ENCODE results near the gene GNAL. TPM values are rescaled to one million over a fixed set of nuclear protein-coding genes. Genes with fewer than 3 reads are reported as not detected.

GNAL gene
- total RNA-seq, 2 donors from 2014 or later: 2.1 to 33.0 TPM

- intact Hi-C loops (cut with DNase I): no loop called here
- TF ChIP-seq POLR2A (IDR thresholded peaks at IDR 0.05): no peak
- no peak for TF ChIP-seq CTCF (IDR thresholded peaks at IDR 0.05)
- Histone ChIP-seq H3K9me3 (no peaks in the 10 kb centered on the region), H3K27me3 (no peaks in the 10 kb centered on the region), H3K27ac (no peak overlapping the region), H3K36me3 (replicated peaks in 1 of 2; ENCODE audit: insufficient read depth in 1 of 2, low read depth in 2 of 2) (no peaks in the 10 kb centered on the region), H3K4me1 (no peaks in the 10 kb centered on the region), H3K4me3 (no peak overlapping the region)
- no peak for DNase-seq
- no peak for ATAC-seq
- 82 to 87% methylated on average over 9 to 10 of the region's 10 CpGs for WGBS, 2 donors
Measured at GRCh38 chr18:11759456-11759855, 70.4 kb downstream of the GNAL start.

DNA sequence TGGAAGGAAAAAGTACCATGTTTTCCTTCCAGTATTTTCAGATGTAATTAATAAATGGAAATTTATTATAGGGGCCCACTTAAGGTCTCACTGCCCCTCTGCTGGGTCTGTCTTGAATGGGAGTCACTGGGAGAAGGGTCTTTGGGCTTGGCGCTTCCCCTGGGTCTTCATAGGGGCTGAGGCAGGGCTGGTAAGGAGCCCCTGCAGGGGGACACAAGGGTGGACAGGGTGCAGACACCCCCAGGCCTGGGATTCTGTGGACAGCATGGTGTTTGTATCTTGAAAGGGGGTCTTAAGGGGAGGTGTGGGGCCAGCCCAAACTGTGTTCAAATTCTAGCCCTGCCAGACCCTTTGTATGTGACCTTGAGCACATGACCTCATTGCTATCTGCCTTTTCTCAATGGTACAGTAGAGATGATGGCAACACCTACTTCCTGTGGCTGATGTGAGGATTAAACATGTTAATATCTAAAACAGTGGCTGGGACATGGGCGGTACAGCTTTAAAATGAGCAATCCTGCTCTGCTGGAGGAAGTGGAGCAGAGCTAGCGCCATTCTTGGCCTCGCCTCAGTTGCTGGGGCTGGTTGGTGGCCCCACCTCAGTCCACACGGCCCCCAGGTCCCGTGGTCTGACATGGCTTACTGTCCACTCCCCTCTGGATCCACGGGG, 71.6 kb downstream of the GNAL start:
- 71 to 79% methylated on average over 7 of the region's 7 CpGs for WGBS, 2 donors
- no peak overlapping the region for H3K4me3 ChIP-seq
- ATAC-seq (no peak), DNase-seq (no peak)
- no peak overlapping the region for H3K27ac ChIP-seq
- TF ChIP-seq POLR2A (IDR thresholded peaks at IDR 0.05): no peak
- intact Hi-C loops (cut with DNase I): no loop called here
- no peaks in the 10 kb centered on the region for H3K4me1 ChIP-seq
- H3K27me3 ChIP-seq: no peaks in the 10 kb centered on the region
- H3K36me3 ChIP-seq (replicated peaks in 1 of 2; ENCODE audit: insufficient read depth in 1 of 2, low read depth in 2 of 2): no peaks in the 10 kb centered on the region
- no peaks in the 10 kb centered on the region for H3K9me3 ChIP-seq

- H3K27ac ChIP-seq: no peak overlapping the region
- intact Hi-C loops (cut with DNase I): no loop called here
- no peak overlapping the region for H3K4me3 ChIP-seq
- ATAC-seq (no peak), DNase-seq (no peak)
- WGBS, 2 donors: 72 to 73% methylated on average over 2 of the region's 2 CpGs
- no peaks in the 10 kb centered on the region for H3K36me3 ChIP-seq (replicated peaks in 1 of 2; ENCODE audit: insufficient read depth in 1 of 2, low read depth in 2 of 2)
- no peaks in the 10 kb centered on the region for H3K27me3 ChIP-seq
- no peaks in the 10 kb centered on the region for H3K9me3 ChIP-seq
- TF ChIP-seq CTCF (IDR thresholded peaks at IDR 0.05) (peak in 1 of 7 experiments; percentile 6), POLR2A (IDR thresholded peaks at IDR 0.05) (no peak)
- H3K4me1 ChIP-seq: no peaks in the 10 kb centered on the region
Measured at GRCh38 chr18:11761553-11761952, 72.5 kb downstream of the GNAL start.

DNA sequence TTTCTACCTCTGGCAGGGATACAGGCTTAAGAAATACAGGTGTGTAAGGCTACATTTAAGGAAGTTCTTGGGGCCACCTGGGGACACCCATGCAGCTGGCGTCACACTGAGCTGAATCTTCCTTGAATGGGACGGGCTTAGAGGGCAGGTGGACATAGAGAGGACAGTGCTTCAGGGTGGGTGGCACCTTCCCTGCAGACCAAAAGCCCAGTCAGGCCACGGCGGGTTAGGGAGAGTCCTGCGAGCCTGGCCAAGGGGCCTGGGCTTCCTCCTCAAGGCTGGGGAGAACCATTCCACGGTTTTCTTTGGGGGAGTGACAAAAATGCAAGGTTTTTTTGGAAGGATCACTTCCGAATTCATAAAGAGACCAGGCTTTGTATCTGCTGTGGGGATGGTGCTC, 73.4 kb downstream of the GNAL start:
- DNase-seq: no peak
- intact Hi-C loops (cut with DNase I): no loop called here
- H3K27ac ChIP-seq: no peak overlapping the region
- H3K9me3 ChIP-seq: no peaks in the 10 kb centered on the region
- H3K27me3 ChIP-seq: no peaks in the 10 kb centered on the region
- no peak for TF ChIP-seq CTCF (IDR thresholded peaks at IDR 0.05)
- no peak for TF ChIP-seq POLR2A (IDR thresholded peaks at IDR 0.05)
- no peaks in the 10 kb centered on the region for H3K36me3 ChIP-seq (replicated peaks in 1 of 2; ENCODE audit: insufficient read depth in 1 of 2, low read depth in 2 of 2)
- no peak for ATAC-seq
- H3K4me3 ChIP-seq: no peak overlapping the region
- WGBS, 2 donors: 76 to 83% methylated on average over 7 of the region's 7 CpGs
- no peaks in the 10 kb centered on the region for H3K4me1 ChIP-seq

- ATAC-seq (no peak), DNase-seq (no peak)
- Histone ChIP-seq H3K27ac (no peak overlapping the region), H3K36me3 (replicated peaks in 1 of 2; ENCODE audit: insufficient read depth in 1 of 2, low read depth in 2 of 2) (no peaks in the 10 kb centered on the region), H3K4me1 (no peaks in the 10 kb centered on the region), H3K9me3 (no peaks in the 10 kb centered on the region), H3K27me3 (no peaks in the 10 kb centered on the region), H3K4me3 (no peak overlapping the region)
- 78 to 84% methylated on average over 6 of the region's 6 CpGs for WGBS, 2 donors
- intact Hi-C loops (cut with DNase I): no loop called here
- TF ChIP-seq POLR2A (IDR thresholded peaks at IDR 0.05) (no peak), CTCF (IDR thresholded peaks at IDR 0.05) (no peak)
Measured at GRCh38 chr18:11767329-11767728, 78.3 kb downstream of the GNAL start.

Data from body of pancreas (tissue), 4 donors.